IPS DF 6.9 (cell line): ENCODE data around the gene SRGAP2B.
"Not testable (repeated sequence)": the region's sequence is repeated elsewhere in the genome, so short reads cannot be mapped to it uniquely, and the experiment has no call there.

Source experiments
- DNase-seq: peaks from one replicate; pipeline ENCODE4 v3.0.0-alpha.2; 2013; ENCODE audit warnings: low read depth, low spot score
- H3K27ac ChIP-seq: one replicate; pipeline ENCODE4 v1.5.1; 2013; ENCODE audit warnings: low read length, control low read depth
- H3K27me3 ChIP-seq: 2 replicates; pipeline ENCODE4 v1.6.1; 2013; ENCODE audit warnings: mild to moderate bottlenecking, low read length; ENCODE audit not compliant: control insufficient read depth, insufficient read depth
- H3K36me3 ChIP-seq: 2 replicates; pipeline ENCODE4 v1.6.1; 2013; ENCODE audit warnings: low read length; ENCODE audit not compliant: control insufficient read depth, insufficient read depth
- H3K4me1 ChIP-seq: 2 replicates; pipeline ENCODE4 v1.6.1; 2013; ENCODE audit warnings: low read length; ENCODE audit not compliant: control insufficient read depth, insufficient read depth
- H3K4me3 ChIP-seq: 2 replicates; pipeline ENCODE4 v1.5.1; 2013; ENCODE audit warnings: mild to moderate bottlenecking, low read length
- H3K9me3 ChIP-seq: 2 replicates; pipeline ENCODE4 v1.6.1; 2013; ENCODE audit warnings: low read length, inconsistent platforms; ENCODE audit not compliant: control insufficient read depth, insufficient read depth
- WGBS: extraction: QIAGEN DNeasy Blood & Tissue Kit; methylation state at CpG from one replicate; pipeline ENCODE4 v1.1.7; 2013; ENCODE audit warnings: mixed read lengths, missing lambda C conversion rate; ENCODE audit not compliant: insufficient read length, insufficient coverage; 5-methylcytosine and 5-hydroxymethylcytosine counted together

SRGAP2B gene

DNA sequence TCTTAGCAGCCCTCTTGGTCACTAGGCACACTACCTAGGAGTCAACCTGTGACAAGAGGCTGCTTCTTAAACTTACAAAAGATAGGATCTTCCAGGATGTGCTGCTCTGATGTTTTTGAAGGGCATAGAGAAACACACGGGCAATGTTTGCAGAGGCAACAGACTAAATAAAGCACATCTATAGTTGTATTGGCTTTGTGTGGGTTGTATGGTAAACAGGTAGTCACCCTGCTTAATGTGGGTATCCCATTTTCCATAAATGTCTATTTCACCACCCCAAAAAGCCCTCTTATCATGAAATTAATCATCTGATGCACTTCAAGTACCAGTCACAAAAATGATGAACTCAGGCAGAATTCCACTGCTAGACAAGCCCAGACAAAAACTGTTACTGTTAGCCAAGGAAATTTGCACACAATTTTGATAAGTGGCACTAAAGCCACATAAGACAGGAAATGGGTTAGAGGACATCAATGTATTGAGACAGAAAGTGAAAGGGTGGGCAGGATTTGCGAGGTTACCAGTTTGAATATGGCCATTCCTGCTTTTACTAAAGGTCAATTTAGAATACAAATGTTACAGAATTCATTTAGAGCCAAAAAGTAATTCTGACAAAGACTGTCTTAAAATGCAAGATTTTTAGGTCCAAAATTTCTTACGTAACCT lies 205.5 kb downstream of the SRGAP2B start:
- not testable (repeated sequence) for H3K36me3 ChIP-seq, H3K9me3 ChIP-seq, H3K27ac ChIP-seq, H3K4me1 ChIP-seq, H3K4me3 ChIP-seq, H3K27me3 ChIP-seq, DNase-seq
- WGBS = no CpG with 5 or more reads among the region's 3 CpGs

GRCh38 chr1:144883022-144883421 lies 212.1 kb downstream of the SRGAP2B start:
- not testable (repeated sequence) for H3K27ac ChIP-seq, H3K27me3 ChIP-seq, H3K36me3 ChIP-seq, H3K9me3 ChIP-seq, H3K4me1 ChIP-seq, DNase-seq
- peak overlapping the region; percentile 24; the same call in 1 of the 2 replicates for H3K4me3 ChIP-seq
- no CpG with 5 or more reads among the region's 47 CpGs for WGBS

DNA sequence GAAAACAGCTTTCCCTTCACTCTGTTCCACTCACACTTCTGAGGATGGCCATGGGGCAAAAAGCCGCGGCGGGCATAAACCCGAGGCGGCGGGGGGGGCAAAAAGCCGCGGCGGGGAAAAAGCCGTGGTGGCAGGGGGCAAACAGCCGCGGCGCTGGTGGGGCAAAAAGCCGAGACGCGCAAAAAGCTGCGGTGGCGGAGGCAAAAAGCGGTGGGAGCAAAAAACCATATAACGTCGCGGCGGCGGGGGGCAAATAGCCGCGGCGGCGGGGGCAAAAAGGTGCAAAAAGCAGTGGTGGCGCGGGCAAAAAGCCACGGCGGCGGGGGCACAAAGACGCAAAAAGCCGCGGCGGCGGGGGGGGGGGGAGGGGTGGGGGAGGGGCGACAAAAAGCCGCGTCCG lies 212.8 kb downstream of the SRGAP2B start:
- DNase-seq, H3K36me3 ChIP-seq, H3K4me1 ChIP-seq, H3K27me3 ChIP-seq, H3K27ac ChIP-seq, H3K4me3 ChIP-seq, H3K9me3 ChIP-seq: not testable (repeated sequence)
- no CpG with 5 or more reads among the region's 42 CpGs for whole genome bisulfite sequencing

- H3K9me3 ChIP-seq, H3K27me3 ChIP-seq, H3K36me3 ChIP-seq, DNase-seq, H3K27ac ChIP-seq, H3K4me1 ChIP-seq, H3K4me3 ChIP-seq: not testable (repeated sequence)
- WGBS = no CpG with 5 or more reads among the region's 3 CpGs
These were observed 236.5 kb downstream of the SRGAP2B start for GRCh38 chr1:144858607-144859006.
